Sigmoid colon (tissue), 7 donors: ENCODE results near the gene EMC7. TPM values are rescaled to one million over a fixed set of nuclear protein-coding genes. Genes with fewer than 3 reads are reported as not detected.
A peak's percentile ranks its signal among the peaks of the same experiment; 100 is the strongest.

Source experiments
- DNase-seq: peaks from one replicate; pipeline ENCODE4 v3.0.0-alpha.2; 2019
- H3K27ac ChIP-seq, 4 donors: fragments of 200-600 bp; sonication (generic); one replicate each; pipeline ENCODE4 v1.5.1; 2016 to 2019; ENCODE audit warnings: mild to moderate bottlenecking in 1 of 4
- H3K27me3 ChIP-seq, 3 donors: fragments of 200-600 bp; sonication (generic); one replicate each; pipeline ENCODE4 v1.5.1; 2019; ENCODE audit warnings: mild to moderate bottlenecking in 1 of 3
- H3K36me3 ChIP-seq, 4 donors: fragments of 200-600 bp; sonication (generic); one replicate each; pipeline ENCODE4 v1.5.1; 2016 to 2019
- H3K4me1 ChIP-seq, 4 donors: fragments of 200-600 bp; sonication (generic); one replicate each; pipeline ENCODE4 v1.5.1; 2017 to 2019
- H3K4me3 ChIP-seq, 4 donors: fragments of 200-600 bp; sonication (generic); one replicate each; pipeline ENCODE4 v1.5.1; 2017 to 2019; ENCODE audit warnings: mild to moderate bottlenecking in 2 of 4, moderate library complexity in 1 of 4
- H3K9me3 ChIP-seq, 4 donors: fragments of 200-600 bp in 3 of 4; sonication (generic) in 3 of 4; one replicate each; pipeline versions ENCODE4 v1.5.1 to v1.6.1; 2013 to 2019
- EP300 ChIP-seq, 4 donors: sonication (generic); formaldehyde crosslinking; IDR thresholded peaks; one replicate each; pipeline ENCODE4 v1.6.1; 2017; ENCODE audit warnings: antibody characterized with exemption in 4 of 4
- POLR2A ChIP-seq, 2 donors: fragments of 450-650 bp; IDR thresholded peaks; one replicate each; pipeline ENCODE4 v1.6.1; 2016; ENCODE audit warnings: antibody characterized with exemption in 2 of 2, mild to moderate bottlenecking in 2 of 2, moderate library complexity in 2 of 2
- POLR2AphosphoS5 ChIP-seq, 4 donors: sonication (generic); formaldehyde crosslinking; IDR thresholded peaks; one replicate each; pipeline ENCODE4 v1.6.1; 2017; ENCODE audit warnings: antibody characterized with exemption in 4 of 4
- WGBS, 2 donors: extraction: QIAGEN DNeasy Blood & Tissue Kit; methylation state at CpG; one replicate each; pipeline ENCODE4 v1.1.7; 2013; 5-methylcytosine and 5-hydroxymethylcytosine counted together
- intact Hi-C: fragments of 100-400 bp; cut with DNase I; formaldehyde crosslinking; loops from one replicate; pipeline ENCODE4 v1.15.1; 2023
- polyA plus RNA-seq, 3 donors: library from polyadenylated mRNA; stranded (reverse); fragments of 200-250 nt; gene quantifications; one replicate each; pipeline ENCODE4 v1.2.3, GENCODE V29; 2013
- total RNA-seq, 4 donors: library from RNA; depleted of rRNA; stranded (reverse); fragments of >200 nt; gene quantifications; one replicate each; pipeline ENCODE4 v1.1.0, GENCODE V29; 2016
- TF ChIP-seq, protein P1 (sequence below), 4 experiments: fragments of 450-650 bp in 3 of 4; fragments of 200-600 bp in 1 of 4; IDR thresholded peaks; one replicate each; pipeline ENCODE4 v1.5.1; 2016 to 2019; ENCODE audit warnings: antibody characterized with exemption in 4 of 4, mild to moderate bottlenecking in 3 of 4, moderate library complexity in 2 of 4
- donor health status: healthy with polysubstance abuse.
- donor health status: Bipolar disorder and iron deficiency.
- donor health status: healthy.

The EMC7 gene
- total and polyA plus RNA-seq, 7 donors: 15.0 to 75.8 (median 46.0) TPM

DNA sequence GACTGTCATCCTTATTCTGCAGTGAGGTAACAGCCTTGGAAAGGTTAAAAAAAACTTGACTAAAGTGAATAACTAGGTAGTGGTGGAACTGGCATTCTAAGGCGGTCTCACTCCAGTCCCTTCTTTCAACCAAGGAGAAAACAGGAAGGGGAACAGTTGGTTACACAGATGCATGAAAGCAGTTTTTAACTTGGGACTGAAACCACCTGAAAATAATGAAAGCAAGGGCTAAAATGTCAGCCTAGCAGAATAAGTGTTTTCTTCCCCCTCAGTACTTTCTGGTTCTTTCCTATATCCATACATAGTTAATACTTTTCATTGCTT, 61.9 kb downstream of the EMC7 start:
- Histone ChIP-seq H3K4me1 (peaks cover 0 to 14% (median 6%) of the 10 kb centered on the region in 4 donors), H3K27ac (peak overlapping the region; percentile 88 to 97 (median 91)), H3K27me3 (no peaks in the 10 kb centered on the region), H3K4me3 (peak overlapping the region in 3 of 4 donors; percentile 79 to 90 (median 85)), H3K9me3 (no peaks in the 10 kb centered on the region), H3K36me3 (no peaks in the 10 kb centered on the region)
- intact Hi-C loops: no loop called here
- DNase-seq: no peak
- 45 to 85% methylated on average over 1 of the region's 1 CpG for WGBS, 2 donors
- TF ChIP-seq, protein P1, sequence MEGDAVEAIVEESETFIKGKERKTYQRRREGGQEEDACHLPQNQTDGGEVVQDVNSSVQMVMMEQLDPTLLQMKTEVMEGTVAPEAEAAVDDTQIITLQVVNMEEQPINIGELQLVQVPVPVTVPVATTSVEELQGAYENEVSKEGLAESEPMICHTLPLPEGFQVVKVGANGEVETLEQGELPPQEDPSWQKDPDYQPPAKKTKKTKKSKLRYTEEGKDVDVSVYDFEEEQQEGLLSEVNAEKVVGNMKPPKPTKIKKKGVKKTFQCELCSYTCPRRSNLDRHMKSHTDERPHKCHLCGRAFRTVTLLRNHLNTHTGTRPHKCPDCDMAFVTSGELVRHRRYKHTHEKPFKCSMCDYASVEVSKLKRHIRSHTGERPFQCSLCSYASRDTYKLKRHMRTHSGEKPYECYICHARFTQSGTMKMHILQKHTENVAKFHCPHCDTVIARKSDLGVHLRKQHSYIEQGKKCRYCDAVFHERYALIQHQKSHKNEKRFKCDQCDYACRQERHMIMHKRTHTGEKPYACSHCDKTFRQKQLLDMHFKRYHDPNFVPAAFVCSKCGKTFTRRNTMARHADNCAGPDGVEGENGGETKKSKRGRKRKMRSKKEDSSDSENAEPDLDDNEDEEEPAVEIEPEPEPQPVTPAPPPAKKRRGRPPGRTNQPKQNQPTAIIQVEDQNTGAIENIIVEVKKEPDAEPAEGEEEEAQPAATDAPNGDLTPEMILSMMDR (IDR thresholded peaks at IDR 0.05): no peak
- no peak for TF ChIP-seq EP300 (IDR thresholded peaks at IDR 0.05)
- TF ChIP-seq POLR2A (IDR thresholded peaks at IDR 0.05): no peak
- no peak for TF ChIP-seq POLR2AphosphoS5 (IDR thresholded peaks at IDR 0.05)

DNA sequence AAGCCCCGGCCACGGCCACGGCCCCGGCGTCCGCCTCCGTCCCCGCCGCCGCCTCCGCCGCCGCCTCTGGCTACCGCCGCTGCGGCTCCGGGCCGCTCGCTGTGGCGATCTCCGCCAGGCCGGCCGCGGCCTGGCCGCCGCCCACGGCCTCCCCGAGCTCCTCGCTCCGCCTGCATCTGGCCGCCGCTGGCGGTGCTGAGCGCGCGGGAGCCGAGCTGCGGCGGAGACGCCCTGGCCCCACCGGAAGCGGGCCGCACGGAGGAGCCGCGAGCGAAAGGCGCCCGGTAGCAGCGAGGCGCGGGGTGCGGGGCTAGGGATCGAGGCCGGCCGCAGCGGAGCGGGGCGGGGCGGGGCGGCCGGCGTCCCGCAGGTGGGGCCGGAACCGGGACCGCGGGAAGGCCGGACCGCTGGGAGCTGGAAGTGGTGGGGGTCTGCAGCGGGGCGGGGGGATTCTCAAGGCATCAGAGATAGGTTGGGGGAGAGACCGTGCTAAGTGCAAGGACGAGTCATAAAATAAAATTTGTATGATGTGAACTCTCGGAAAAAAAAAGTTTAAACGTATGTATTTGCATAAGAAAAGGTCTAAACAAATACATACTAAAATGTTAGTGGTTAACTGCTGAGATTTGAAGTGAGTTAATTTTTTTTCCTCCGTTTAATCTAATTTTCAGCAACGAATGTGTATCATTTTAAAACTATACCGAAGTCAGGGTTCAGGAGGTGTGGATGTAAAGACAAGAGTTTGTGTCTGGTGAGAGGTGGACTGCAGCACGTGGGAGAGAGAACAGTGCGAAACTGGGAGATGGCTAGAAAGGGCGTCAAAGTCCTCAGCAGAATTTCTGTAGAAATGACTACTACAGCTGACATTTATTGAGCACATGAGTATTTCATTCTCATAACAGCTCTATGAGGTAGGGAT, 62.5 kb downstream of the EMC7 start, which contains the start of gene AVEN:
Gene AVEN (minus strand): TSS at position 334 of the 919 bp plus-strand sequence. CDS start 158 bp downstream, at position 176.
- peak within 1 kb of the TSS; percentile 88 to 97 (median 91) for H3K27ac ChIP-seq
- 1% methylated on average over 82 of the region's 82 CpGs for WGBS, 2 donors
- no peaks in the 10 kb centered on the region for H3K27me3 ChIP-seq
- DNase-seq: peak; percentile 66
- no peaks in the 10 kb centered on the region for H3K36me3 ChIP-seq
- H3K9me3 ChIP-seq: no peaks in the 10 kb centered on the region
- intact Hi-C loops: no loop called here
- peak within 1 kb of the TSS; percentile 79 to 90 (median 84) for H3K4me3 ChIP-seq
- H3K4me1 ChIP-seq: peaks cover 0 to 14% (median 6%) of the 10 kb centered on the region in 4 donors
- TF ChIP-seq, protein P1 (IDR thresholded peaks at IDR 0.05): no peak
- no peak for TF ChIP-seq EP300 (IDR thresholded peaks at IDR 0.05)
- TF ChIP-seq POLR2AphosphoS5 (IDR thresholded peaks at IDR 0.05): no peak
- no peak for TF ChIP-seq POLR2A (IDR thresholded peaks at IDR 0.05)

DNA sequence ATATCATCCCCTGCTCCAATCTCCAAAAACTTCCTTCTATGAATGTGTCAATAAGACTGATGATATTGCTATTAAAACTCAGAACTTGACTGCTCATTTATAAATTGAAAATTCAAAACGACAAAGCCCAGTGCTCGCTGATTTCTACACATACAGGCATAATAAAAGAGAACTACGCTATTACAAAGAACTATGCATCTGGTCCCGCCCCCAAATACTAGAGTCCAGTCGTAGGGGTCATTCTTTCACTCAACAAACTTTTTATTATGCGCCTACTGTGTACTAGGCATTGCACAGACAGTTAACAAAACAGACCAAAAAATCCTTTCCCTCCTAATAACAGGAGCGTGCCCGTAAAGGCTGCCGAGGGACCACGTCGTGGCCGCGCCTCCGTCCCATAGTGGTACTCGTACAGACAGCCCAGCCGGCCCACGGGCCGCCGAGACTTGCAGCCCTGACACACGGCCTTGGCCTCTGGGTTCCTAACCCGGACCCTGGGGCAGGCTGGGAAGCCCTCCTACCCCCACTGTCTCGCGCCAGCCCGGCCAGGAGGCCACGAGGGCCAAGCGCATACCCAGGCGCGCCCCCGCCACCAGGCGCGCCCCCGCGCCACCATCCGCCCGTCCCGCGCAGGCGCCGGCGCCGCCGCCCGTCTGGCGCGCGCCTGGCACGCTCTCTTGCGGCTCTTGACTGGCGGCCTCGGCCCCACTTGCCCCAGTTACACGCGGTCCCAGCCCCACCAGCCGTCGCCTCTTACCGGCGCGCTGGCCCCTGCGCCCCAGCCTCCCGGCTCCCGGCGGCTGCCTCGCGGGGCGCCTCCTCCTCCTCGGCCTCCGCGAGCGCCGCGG, 63.4 kb downstream of the EMC7 start:
- 0 to 1% methylated on average over 69 of the region's 70 CpGs for WGBS, 2 donors
- Histone ChIP-seq H3K36me3 (no peaks in the 10 kb centered on the region), H3K27ac (peak overlapping the region; percentile 88 to 97 (median 91)), H3K4me3 (peak overlapping the region; percentile 79 to 90 (median 84)), H3K27me3 (no peaks in the 10 kb centered on the region), H3K9me3 (no peaks in the 10 kb centered on the region), H3K4me1 (peaks cover 0 to 14% (median 6%) of the 10 kb centered on the region in 4 donors)
- intact Hi-C loops: no loop called here
- peak; percentile 88 for DNase-seq
- peak; percentile 40 to 77 (median 66) for TF ChIP-seq POLR2AphosphoS5 (IDR thresholded peaks at IDR 0.05)
- no peak for TF ChIP-seq POLR2A (IDR thresholded peaks at IDR 0.05)

Other genes with a start within 250 kb of the EMC7 start
- not detected for gene CHRM5, start 133.4 kb downstream of the EMC7 start, total RNA-seq
- gene CHRM5, start 133.4 kb downstream of the EMC7 start, polyA plus RNA-seq: under 1 TPM in 1 of 3 donors, not detected in 2; 0.01 TPM
- 10 to 100 TPM; 15.0 to 23.3 (median 19.2) TPM for gene AVEN, start 62.7 kb downstream of the EMC7 start, total RNA-seq
- 10 to 100 TPM in 2 of 3 donors, 1 to 10 TPM in 1; 9.2 to 13.8 (median 10.4) TPM for gene AVEN, start 62.7 kb downstream of the EMC7 start, polyA plus RNA-seq
- gene PGBD4, start 221 bp upstream of the EMC7 start, total RNA-seq: 1 to 10 TPM in 3 of 4 donors, under 1 TPM in 1; 0.54 to 1.4 (median 1.4) TPM
- gene PGBD4, start 221 bp upstream of the EMC7 start, polyA plus RNA-seq: 1 to 10 TPM in 1 of 3 donors, under 1 TPM in 2; under 0.01 to 1.3 (median 0.23) TPM
- gene KATNBL1, start 108.2 kb upstream of the EMC7 start, total RNA-seq: 10 to 100 TPM; 39.5 to 88.9 (median 68.2) TPM
- gene KATNBL1, start 108.2 kb upstream of the EMC7 start, polyA plus RNA-seq: 10 to 100 TPM; 15.7 to 36.5 (median 16.2) TPM
- 100 to 1,000 TPM; 109 to 245 (median 183) TPM for gene EMC4, start 123.2 kb upstream of the EMC7 start, total RNA-seq
- 100 to 1,000 TPM in 1 of 3 donors, 10 to 100 TPM in 2; 65.2 to 107 (median 69.1) TPM for gene EMC4, start 123.2 kb upstream of the EMC7 start, polyA plus RNA-seq
- 10 to 100 TPM; 14.3 to 22.7 (median 20.0) TPM for gene SLC12A6, start 235.9 kb upstream of the EMC7 start, total RNA-seq
- 10 to 100 TPM in 1 of 3 donors, 1 to 10 TPM in 2; 1.4 to 10.1 (median 2.4) TPM for gene SLC12A6, start 235.9 kb upstream of the EMC7 start, polyA plus RNA-seq
- 100 to 1,000 TPM in 3 of 4 donors, 10 to 100 TPM in 1; 67.6 to 160 (median 118) TPM for gene NOP10, start 241.3 kb upstream of the EMC7 start, total RNA-seq
- gene NOP10, start 241.3 kb upstream of the EMC7 start, polyA plus RNA-seq: 100 to 1,000 TPM; 245 to 532 (median 425) TPM
- gene NUTM1, start 241.5 kb upstream of the EMC7 start, total RNA-seq: not detected
- under 1 TPM in 1 of 3 donors, not detected in 2; 0.01 TPM for gene NUTM1, start 241.5 kb upstream of the EMC7 start, polyA plus RNA-seq